Skin of body (tissue), 2 donors: ENCODE data around the gene POC1A. TPM values are rescaled to one million over a fixed set of nuclear protein-coding genes. Genes with fewer than 3 reads are reported as not detected.

Experiments used
- DNase-seq: peaks from one replicate; lab custom pipeline; 2025; lab: John Stamatoyannopoulos, UW
- total RNA-seq: library from RNA; depleted of rRNA; stranded (reverse); fragments of >200 nt; gene quantifications from one replicate; pipeline ENCODE4 v1.2.3, GENCODE V29; 2014

Gene POC1A
- total RNA-seq, 1 donor from 2014 or later: 4.6 TPM

DNA sequence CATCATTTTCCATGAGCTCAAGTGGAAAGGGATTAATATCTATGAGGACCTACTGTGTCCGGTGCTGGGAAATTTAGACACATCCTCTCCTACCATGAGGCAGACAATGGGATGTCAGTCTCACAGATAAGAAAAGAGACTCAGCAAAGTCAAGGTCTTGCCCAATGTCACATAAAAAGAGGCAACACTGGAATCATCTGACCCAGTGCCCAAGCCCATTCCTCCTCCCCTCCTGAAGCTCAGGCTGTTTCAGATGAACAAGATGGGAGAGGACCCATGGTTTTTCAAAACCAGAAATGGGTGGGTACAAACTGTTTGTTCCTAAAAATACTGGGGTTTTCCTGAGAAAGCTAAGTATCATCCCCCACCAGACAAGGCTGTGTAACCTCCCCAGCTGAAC, 22.2 kb downstream of the POC1A start:
- DNase-seq: no peak

DNA sequence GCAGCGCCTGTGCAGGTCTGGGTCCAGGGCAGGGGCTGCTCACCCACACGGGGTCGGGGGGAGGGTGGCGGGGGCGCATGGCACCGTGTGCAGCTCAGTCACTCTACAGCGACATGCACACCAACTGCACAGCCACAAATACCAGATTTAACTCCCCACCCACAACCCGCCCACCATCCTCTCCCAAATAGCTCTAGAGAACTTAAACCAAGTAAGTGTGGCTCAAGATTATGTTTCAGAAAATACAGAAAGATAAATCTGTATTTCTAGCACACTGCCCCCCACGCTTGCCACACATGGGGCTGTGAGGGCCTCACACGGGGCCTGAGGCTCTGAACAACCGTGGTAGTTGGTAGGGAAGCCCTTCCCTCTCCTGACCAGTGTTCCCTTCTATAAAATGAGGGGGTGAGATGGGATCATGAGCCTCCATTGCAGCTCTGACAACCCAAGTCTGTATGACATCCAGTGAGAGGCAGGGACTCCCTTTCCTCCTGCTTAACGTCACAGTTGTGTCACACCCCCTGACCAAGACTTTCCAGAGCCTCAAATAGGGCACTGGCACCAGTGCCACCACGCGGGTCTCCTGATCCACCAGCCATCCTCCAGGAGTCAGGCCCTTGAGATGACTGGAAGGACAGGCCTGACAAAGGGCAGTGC, 23.1 kb downstream of the POC1A start:
- no peak for DNase-seq

DNA sequence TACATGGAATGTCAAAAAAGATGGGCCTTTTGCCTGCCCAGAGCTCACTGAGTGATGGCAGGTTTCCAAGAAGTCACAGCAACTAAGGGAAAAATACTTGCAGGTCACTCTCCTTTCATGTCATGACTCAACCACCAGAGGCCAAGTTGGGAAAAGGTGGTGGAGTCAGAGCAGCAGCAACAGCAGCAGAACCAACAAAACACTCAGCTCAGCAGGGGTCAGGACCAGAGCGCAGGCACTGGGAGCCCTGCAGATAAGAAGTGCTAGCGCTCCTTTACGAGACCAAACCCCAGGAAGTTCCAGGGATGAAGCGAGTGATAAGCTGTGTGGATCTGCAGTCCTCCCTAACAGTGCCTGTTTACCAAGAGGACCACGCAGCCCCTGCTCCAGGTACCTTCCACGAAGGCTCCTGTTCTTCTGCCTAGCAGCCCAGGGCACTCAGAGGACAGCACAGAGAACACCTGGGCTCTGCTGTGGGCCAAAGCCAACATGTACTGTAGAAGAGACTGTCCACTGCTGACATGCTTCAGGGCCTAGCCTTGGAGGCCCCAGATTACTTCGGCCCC, 26.0 kb downstream of the POC1A start:
- DNase-seq: no peak

DNA sequence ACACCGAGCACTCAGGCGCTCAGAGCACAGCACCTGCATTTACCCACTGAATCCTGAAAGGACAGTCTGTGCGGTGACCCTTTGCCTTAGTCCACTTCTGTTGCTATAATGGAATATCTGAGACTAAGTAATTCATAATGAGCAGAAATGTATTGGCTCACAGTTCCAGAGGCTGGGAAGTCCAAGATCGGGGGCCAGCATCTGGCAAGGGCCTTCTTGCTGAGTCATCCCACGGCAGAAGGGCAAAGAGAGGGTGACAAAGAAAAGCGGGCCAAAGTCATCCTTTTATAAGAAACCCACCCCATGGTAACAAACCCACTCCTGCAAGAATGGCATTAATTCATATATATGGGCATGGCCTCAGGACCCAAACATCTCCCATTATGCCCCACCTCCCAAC, 27.7 kb downstream of the POC1A start:
- DNase-seq: no peak

DNA sequence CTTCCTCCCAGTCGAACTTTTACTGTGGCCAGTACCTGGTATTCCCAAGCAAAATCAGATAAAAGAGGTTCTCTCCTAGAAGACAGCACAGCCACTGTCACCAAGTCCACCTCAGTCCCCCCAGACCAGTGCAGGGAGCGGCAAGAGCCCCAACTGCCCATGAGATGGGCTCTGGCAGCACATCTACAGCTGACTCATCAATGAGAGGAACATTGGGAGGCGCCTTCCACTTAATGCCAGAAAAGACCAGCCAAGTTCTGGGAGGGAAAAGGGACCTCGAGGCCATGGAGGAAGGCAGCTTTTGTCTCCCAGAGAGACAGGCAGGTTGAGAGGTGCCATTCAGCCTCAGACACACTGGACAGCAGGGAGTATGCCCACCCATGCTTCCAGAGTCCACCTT, 28.2 kb downstream of the POC1A start:
- DNase-seq: no peak

DNA sequence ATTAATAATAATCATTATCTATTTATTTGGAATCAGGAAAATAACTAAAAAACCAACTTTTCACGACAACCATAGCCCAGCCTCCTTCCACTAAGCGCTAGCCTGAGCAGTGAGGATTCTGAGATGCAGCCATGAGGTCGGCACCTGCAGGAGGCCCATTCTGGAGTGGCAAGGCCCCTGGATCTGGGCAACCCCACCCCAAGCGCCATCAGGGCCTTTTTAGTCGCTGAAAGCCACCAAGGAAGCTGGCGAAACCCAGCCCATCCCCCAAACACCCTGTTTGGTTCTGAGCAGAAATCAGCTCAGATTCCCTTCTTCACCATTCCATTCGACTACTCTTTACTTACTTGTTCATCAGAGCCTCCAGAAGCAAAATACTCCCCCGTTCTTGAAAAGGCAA, 29.5 kb downstream of the POC1A start:
- no peak for DNase-seq

DNA sequence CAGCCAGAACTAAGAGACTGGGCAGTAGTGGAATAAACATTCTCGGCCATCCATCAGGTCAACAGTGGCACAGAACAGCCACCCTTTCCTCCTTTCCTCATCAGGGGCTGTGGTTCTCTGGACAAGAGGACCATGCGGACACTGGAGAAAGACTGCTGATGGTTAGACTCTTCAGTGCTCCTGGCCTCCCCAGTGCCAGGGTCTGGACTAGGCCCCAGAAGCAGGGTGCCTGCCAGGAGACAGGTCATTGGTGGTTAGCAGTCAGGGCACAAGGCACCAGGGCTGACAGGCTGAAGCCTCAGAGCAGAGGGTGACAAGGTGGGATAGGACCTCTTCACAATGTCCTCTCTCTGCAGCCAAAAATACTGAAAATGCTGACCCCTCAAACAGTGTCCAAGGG, 30.1 kb downstream of the POC1A start:
- DNase-seq: no peak

DNA sequence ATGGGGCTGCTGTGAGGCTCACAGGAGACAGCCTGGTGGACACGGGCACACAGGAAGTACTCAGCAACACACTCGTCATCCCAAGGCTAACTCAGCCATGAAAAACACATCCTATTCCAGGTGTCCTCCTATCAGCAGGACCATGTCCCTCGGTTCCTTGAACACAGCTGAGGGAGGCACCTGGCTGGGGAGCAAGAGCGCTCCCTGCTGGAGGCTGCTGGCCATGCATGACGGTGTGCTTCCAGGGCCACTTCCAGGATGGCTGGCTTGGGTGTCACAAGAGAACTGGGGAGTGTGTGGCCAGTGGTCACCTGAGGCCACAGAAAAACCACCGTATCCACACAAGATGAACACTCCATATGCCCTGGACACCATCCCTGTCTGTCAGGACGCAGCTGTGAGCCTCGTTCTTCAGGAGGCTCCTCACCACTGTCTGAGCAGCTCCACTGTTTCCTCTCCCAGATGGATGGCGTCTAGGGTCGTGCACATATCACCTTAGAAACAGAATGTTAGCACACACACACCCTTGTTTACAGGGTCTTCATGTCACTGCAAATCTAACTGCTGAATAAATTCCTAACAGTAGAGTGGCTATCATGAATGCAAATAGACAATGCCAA, 31.0 kb downstream of the POC1A start:
- DNase-seq: peak; percentile 18

DNA sequence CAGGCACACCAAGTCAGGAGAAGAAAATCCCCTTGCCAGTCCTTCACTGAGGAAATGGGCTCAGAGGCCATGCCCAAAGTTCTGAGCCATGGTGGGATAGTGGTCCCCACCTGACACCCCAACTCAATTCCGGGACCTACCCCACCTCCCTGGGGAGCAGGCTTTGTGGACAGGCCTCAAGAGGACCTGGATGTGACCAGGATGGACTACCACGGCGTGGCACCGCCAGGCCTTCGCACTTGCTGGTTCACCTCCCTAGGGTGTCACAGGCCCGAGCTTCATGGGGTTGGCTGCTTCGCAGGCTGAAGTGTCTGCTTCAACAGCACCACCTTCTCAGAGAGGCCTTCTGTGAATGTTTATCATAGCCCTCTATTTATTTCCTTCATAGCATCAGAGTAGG, 31.7 kb downstream of the POC1A start:
- DNase-seq: no peak

GRCh38 chr3:52121813-52122212, 32.4 kb downstream of the POC1A start:
- DNase-seq: no peak

DNA sequence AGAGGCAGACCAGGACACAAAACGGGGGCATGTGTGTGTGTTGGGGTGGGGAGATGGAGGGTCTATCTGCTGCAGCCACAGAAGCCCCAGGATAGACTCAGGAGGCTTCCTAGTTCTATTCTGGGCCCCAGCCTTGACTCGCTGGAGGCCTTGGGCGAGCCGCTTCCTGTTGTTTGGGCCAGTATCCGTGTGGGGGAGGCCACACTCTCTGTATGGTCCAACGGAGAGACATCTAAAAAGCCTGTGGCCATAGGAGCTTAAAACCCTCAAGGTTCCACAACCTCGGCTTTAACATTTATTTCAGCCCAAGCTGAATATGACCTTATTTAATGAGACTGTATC, 32.8 kb downstream of the POC1A start:
- DNase-seq: peak; percentile 16

GRCh38 chr3:52120556-52121463, 33.4 kb downstream of the POC1A start:
- DNase-seq: no peak

DNA sequence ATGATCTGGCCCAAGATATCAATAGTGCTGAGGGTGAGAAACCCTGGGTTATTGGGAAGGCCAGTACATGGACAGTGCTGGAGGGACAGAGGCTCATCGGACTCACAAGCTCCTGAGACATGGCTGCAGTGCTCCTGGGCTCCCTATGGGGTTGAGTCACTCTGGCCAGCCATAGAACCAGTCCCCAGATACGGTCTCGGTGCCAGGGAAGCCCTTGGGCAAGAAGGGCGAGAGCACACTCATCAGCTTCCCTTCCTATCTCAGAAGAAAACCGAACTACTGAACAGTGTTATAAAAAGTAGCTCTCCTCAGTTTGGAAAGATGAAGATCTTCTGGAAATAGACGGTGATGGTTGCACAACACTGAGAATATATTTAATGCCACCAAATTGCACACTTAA, 34.4 kb downstream of the POC1A start:
- no peak for DNase-seq

DNA sequence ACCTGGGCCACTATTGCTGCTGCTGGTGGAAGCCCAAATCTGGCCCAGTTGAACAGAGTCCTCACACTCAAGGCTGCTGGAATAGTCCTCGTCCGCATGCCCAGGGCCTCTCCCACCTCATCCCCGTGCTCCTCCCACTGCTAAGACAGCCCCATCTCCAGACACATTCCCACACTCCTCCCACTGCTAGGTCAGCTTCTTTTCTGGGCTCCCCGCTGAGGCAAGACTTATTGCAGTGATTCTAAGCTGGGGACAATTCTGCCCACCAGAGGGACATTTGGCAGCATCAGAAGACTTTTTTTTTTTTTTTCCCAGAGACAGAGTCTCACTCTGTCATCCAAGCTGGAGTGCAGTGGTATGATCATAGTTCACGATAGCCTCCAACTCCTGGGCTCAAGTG, 35.1 kb downstream of the POC1A start:
- no peak for DNase-seq

DNA sequence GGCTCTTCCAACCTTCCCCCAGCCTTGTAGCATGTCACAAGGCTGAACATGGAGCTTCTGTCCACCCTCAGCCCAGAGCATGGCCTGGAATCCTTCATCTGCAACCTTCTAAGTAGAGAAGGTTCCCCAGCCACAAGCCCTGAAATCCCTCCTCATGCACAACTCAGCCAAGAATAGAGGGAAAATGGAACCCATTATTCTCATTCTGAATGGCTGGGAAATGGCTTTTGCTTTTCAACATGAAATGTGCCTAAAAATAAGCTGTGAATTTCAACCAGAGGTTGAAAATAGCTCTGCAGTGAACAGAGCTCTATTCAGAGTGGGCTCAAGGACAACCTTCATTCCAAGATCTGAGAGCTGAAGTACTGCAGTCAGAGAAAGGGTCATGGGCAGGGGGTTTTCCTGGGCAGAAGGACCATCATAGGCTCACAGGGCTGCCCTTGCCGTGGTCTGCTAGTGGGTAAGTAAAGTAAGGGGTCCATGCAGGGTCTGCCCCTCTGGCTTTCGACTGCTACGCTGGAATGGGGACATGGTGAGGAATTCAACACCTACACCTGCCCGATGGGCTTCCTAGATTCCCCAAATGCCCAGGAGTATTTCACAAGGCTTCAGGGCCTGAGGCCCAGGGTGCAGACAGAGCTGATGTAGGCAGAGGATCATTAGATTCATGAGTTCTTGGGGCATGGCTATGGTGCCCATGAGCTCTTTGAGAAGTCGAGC, 35.9 kb downstream of the POC1A start:
- DNase-seq: no peak

- no peak for DNase-seq
Measured at GRCh38 chr3:52117537-52117936, 36.7 kb downstream of the POC1A start.

- no peak for DNase-seq
Measured at GRCh38 chr3:52112056-52112455, 42.2 kb downstream of the POC1A start.

- no peak for DNase-seq
Measured at GRCh38 chr3:52110502-52110901, 43.7 kb downstream of the POC1A start.

DNA sequence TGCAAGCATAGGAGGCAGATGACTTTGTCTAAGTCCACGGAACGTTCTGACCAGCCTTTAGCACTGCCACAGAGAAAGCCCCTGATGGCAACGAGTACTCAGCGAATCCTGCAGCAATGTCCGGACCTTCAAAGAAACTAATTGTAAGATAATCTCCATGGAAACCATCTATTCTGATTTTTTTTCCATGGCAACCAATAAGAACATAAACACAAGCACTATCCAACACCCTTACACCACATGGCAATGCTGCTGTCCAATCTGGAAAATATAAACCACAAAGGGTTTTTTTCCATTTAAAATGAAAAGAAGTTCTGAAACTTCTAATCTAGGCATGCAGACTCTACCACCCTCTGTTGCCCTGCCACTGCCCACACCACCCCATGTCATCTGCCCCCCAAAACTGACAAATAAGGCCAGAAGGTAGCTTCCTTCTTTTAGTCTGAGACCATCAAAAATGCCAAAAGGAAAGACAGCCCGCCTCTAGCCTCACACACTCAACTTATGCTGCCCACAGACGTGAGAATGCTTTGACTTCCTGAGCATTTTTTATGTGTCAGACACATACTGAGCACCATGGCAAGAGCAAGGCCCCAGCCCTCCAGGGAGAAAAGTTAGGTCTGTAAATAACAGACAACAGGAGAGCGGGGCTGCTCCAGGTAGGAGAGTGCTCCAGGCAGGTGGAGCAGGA, 44.5 kb downstream of the POC1A start:
- DNase-seq: no peak

DNA sequence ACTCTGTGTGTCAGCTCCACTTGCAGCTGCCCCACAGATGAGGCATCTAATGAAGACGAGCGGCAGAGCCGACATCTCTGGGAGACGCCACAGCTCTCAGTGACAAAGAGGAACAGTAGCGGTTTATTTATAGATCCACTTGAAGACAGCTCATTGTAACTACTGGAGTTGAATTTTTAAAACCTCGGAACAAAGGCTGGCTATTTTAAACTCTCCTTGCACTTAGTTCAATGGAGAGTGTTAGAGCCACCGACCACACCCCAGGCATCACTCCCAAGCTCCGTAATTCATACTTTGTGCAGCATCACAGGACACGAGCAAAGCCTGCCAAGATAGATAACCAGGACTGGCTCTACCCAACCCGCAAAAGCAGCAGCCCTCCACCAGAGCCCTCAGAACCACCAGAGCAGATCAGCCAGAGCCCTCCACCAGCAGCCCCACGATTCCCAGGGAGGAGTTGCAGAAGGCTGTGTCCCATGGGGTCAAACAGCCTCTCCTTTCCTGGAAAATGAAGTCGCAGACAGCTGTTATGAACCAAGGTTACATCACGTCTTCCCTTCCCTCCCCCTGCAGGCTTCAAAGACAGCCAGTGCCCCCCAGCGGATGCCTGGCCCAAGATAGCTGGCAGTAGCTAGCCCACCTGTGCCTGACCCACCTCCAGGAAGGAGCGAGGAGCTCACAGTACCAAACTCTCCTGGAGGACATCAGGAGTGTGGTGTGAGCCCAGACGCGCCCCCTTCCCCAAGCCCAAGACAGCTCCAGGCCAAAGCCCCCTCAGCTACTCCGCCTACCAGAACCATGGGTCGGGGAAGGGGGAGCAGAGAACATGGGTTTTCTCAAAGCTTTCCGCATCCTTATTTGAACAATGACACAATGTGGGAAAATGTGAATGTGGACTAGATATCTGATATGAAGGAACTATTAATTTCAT, 45.7 kb downstream of the POC1A start:
- peak; percentile 59 for DNase-seq
